T47D (cell line): Measurements from ENCODE around the gene RIOK2.

Source experiments
- DNase-seq, 2 experiments: peaks; one replicate each; pipeline versions ENCODE4 v3.0.0 to v3.0.0-alpha.2; 2011 to 2012; ENCODE audit warnings: low read depth in 1 of 2, low spot score in 1 of 2
- JUND ChIP-seq: IDR thresholded peaks from 2 replicates; pipeline ENCODE4 v1.6.1; 2012; ENCODE audit warnings: low read depth
- in situ Hi-C: cut with HindIII; loops from 2 replicates; pipeline ENCODE4 v1.10.0; 2016; ENCODE audit warnings: low sequenced_read_pairs, low pct_unique_long_range_greater_than_20kb

The RIOK2 gene

DNA sequence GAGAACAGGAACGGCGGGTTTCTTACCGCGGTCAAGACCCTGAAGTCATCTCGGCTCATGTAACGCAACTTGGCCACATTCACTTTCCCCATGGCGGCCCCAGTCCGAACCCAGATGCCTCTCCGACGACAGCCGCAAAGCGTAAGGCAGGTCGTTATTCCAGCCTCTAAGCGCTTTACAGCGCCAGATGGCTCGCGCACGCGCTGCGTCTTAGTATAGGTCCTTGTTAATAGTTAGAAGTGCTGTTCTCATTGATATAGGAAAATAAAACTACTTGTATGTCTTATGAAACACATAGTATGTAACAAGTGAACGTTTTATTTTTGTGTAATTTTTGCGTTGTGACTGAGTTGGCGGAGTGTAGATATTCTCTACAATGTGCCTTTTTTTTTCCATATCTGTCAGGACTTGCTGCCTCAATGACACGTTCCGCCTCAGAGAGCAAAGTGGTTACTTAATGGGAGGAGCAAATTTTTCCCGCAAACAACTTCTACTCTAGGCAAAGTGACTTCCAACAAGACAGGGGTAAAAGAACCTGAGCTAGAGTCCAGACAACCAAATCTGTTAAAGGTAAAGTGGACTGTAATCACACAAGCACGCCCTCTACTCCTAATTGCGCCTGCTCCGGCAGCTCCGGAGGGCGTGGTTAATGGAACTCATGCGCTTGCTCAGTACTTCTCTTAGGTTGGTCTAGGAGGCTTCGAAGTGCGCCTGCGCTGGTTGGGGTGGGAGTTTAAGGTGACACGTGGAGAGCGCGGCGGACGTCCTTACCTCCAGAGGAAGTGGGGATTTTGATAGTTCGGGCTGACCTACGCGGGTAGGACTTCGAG, at the start of gene RIOK2:
Gene RIOK2, minus strand, starts transcription at position 148 of the 830 bp plus-strand sequence. Its CDS starts 56 bp downstream, at position 92.
- in situ Hi-C loops, result no loop called here
- peak; percentile 69 to 98 for DNase-seq
- peak; percentile 50; the same call in 1 of the 2 replicates for TF ChIP-seq JUND

DNA sequence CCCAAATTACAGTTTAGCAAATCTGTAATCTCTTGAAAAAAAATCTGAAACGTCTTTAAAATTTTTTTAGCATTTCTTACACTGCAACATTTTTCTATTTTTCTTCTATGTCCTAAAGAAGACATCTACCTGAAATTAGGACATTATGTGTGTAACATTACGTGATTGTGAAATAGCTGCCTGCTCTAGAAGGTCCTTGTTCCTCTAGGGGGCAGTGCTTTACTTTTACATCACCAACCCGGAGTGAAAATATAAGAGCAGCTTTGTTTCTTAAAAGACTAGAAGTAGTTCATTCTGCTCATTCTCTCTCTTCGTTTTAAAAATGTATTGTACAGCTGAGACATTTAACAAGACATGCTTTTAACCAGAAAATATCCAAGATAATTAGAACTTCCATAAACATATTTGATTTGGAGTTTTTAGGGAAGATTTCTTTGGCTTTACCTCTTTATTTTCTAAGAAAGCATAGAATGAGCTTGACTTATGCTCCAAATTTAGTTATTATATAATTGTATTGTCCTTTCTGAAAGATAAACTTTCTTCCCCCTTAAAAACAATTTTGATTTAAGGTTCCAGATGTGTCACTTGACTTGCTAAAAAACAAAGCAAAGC, 48.1 kb upstream of the RIOK2 start:
- no peak for TF ChIP-seq JUND
- DNase-seq, result peak; percentile 18 to 84
- in situ Hi-C loops, result no loop called here

GRCh38 chr5:97229688-97230285, 46.7 kb upstream of the RIOK2 start:
- TF ChIP-seq JUND, result no peak
- in situ Hi-C loops, result no loop called here
- no peak for DNase-seq

DNA sequence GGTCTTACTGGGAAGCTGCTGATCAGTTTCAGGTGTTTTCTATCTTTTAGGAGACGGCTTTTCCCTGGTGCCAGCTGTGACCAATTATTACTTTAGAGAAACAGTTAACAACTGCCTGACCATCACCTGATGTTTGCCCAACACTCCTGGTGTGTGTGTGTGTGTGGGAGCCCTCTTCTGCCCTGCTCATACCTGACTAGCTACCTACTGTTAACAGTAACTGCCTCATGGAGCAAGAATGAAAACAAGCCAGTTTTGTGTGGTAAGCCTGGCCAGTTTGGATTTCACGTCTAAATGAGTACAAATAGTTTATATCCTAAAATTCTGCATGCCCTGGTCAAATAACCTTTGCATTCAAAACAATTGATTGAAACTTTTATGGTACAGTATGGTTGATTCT, 46.1 kb upstream of the RIOK2 start:
- peak in 1 of 2 experiments; percentile 82 for DNase-seq
- TF ChIP-seq JUND, result peak; percentile 38; the same call in 1 of the 2 replicates
- in situ Hi-C loops, result no loop called here

- in situ Hi-C loops, result no loop called here
- no peak for DNase-seq
- no peak for TF ChIP-seq JUND
Observed at GRCh38 chr5:97225222-97225621, 42.2 kb upstream of the RIOK2 start.

DNA sequence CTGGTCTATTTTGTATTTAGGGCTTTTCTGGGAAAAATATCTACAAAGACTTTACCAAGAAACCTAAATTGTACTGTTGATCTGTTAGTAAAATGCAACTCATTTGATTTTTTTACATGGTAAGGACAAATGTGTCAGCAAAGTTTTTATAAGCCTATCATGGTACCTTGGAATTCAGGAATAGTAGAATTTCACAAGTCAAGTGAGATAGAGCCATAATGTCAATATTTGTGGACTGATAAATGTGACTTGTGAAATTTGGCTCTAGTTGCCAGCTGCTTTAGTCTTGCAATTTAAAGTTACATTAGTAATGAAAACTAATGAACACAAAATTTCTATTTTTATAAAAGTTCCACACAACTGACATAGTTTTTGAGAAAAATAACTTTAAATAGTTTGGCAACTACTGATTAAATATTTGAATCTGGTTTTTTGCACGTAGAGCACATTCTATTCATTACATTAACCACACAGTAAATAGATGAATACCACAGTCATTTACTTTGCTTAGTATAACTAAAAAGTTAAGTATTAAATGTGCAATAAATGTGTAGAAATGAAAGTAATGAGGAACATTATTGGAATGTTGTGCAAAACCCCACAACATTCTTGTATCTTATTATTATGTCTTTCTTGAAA, 41.2 kb upstream of the RIOK2 start:
- no peak for TF ChIP-seq JUND
- DNase-seq, result no peak

DNA sequence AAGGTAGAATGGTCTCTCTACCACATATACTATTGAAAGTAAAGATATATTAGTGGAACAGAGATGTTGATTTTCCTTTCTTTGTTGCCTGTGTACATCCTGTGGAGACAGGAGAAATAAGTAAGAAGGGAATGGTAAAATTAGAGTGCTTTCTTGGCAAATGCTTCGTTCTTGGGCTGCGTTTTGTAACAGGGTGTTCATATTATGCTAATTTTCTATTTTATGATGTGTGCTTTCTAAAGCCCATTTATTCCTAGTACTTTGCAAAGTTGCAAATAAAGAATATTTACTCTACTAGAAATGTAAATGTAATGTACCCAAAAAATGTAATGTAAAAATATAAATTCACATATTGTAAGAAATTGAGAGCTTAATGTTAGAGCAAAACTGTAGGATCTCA, 40.5 kb upstream of the RIOK2 start:
- TF ChIP-seq JUND, result no peak
- in situ Hi-C loops, result no loop called here
- no peak for DNase-seq

More for the DNA sequence above, 41.2 kb upstream of the RIOK2 start:
- in situ Hi-C loops, result no loop called here

DNA sequence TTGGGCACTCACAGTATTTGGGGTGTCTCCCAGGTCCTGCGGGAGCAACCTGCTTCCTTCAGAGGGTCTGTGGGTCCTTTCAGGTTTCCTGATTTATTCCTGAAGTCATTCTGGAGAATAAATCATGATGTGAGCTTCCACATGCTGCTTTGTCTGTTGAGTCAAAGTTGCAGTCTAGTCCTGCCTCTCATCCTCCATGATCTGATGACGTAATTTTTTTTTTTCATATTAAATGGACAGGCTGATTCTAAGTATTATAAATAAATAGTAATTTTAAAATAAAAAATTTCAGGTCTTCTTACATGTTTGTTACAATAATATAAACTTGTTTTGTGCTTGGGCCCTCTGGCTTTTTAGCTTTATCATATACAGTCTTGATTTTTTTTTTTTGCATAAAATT, 26.3 kb upstream of the RIOK2 start:
- no peak for TF ChIP-seq JUND
- in situ Hi-C loops, result no loop called here
- no peak for DNase-seq

DNA sequence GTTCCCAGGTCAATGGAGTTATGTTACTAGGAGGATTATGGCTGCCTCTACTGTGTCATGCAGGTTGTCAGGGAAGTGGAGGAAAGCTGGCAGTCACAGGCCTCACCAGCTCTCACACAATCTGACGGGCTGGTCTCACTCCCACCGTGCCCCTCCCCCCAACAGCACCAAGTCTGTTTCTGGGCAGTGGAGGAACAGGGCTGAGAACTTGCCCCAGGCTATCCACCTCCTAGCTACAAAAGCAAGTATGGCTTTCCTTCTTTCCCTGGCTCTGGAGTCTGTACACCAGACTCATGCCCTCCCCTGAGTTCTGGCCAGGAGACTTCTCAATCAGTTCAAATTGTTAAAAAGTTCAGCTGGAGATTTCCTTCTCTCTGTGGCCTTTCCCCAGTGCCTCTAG, 25.7 kb upstream of the RIOK2 start:
- TF ChIP-seq JUND, result no peak
- in situ Hi-C loops, result no loop called here
- no peak for DNase-seq

DNA sequence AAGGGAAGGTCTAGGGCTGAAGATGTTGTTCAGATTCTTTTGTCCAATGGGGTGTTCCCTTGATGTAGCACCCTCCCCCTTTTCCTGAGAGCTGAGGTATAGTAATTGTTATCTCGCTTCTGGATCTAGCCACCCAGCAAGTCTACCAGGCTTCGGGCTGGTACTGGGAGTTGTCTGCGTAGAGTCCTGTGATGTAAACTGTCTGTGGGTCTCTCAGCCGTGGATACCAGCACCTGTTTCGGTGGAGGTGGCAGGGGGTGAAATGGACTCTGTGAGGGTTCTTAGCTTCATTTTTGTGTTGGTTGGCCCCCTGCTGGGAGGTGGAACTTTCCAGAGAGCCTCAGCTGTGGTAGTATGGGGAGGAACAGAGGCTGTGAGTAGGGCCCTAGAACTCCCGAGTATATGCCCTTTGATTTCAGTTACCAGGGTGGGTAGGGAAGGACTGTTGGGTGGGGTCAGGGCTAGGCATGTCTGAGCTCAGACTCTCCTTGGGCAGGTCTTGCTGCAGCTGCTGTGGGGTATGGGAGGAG, 25.2 kb upstream of the RIOK2 start:
- in situ Hi-C loops, result no loop called here
- no peak for TF ChIP-seq JUND
- no peak for DNase-seq

DNA sequence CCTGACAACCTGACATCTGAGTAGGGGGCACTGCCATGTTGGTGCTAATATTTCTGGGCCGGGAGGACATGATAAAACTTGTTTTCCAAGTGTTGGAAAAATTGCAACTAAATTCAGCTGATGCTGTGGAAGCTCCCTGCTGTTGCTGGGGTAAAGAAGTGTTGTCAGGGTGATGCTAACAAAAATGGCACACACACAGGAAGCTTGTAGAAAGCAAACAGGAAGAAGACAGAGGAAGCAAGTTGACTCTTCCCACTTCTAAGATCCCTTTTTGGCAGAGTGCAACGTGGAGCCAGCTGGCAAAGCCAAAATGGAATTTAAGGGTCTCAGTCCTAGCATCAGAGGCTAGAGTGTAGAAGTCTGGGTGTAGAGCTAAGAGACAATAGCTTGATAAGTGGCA, 11.3 kb upstream of the RIOK2 start:
- in situ Hi-C loops, result no loop called here
- TF ChIP-seq JUND, result no peak
- no peak for DNase-seq

- in situ Hi-C loops, result no loop called here
- DNase-seq, result no peak
- no peak for TF ChIP-seq JUND
Observed at GRCh38 chr5:97193355-97193688, 10.3 kb upstream of the RIOK2 start.
